ENCODE measurements around the gene C11orf68. TPM values are rescaled to one million over a fixed set of nuclear protein-coding genes. Genes with fewer than 3 reads are reported as not detected.
A peak's percentile ranks its signal among the peaks of the same experiment; 100 is the strongest.

C11orf68 gene
- total and polyA plus RNA-seq, 9 of the 15 experiments (the other 6 are each of a cell fraction or from before 2014, with no cell fraction given): 3.6 to 35.9 (median 12.8) TPM

GRCh38 chr11:65934014-65934413 is 15.2 kb upstream of the C11orf68 start (continued):
- TF ChIP-seq NFIX (CRISPR knock-in tag; IDR thresholded peaks at IDR 0.05; ENCODE audit: low read depth) (no peak), ZNF384 (IDR thresholded peaks at IDR 0.05; ENCODE audit: low read depth, low read length) (peak; percentile 76), PATZ1 (CRISPR knock-in tag; IDR thresholded peaks at IDR 0.05; ENCODE audit: borderline replicate concordance) (no peak), ZNF584 (CRISPR knock-in tag; IDR thresholded peaks at IDR 0.05; ENCODE audit: low read depth) (no peak), ZNF436 (CRISPR knock-in tag; IDR thresholded peaks at IDR 0.05) (no peak), ARHGAP35 (IDR thresholded peaks at IDR 0.05; ENCODE audit: partially characterized antibody) (no peak), ZNF324 (CRISPR knock-in tag; IDR thresholded peaks at IDR 0.05) (no peak), EP300 (IDR thresholded peaks at IDR 0.05; ENCODE audit: low read length) (peak; percentile 38; the same call in 1 of the 2 replicates), ZNF146 (CRISPR knock-in tag; IDR thresholded peaks at IDR 0.05; ENCODE audit: unreplicated experiment) (no peak), EZH2 (IDR thresholded peaks at IDR 0.05; ENCODE audit: borderline replicate concordance, low read depth, low read length) (no peak), ARID1B (IDR thresholded peaks at IDR 0.05) (peak; percentile 84), ZNF518B (CRISPR knock-in tag; IDR thresholded peaks at IDR 0.05) (no peak), SP1 (CRISPR knock-in tag; IDR thresholded peaks at IDR 0.05) (no peak), FIP1L1 (IDR thresholded peaks at IDR 0.05; ENCODE audit: low read depth, low read length, poor library complexity, severe bottlenecking) (no peak)
- TF ChIP-seq, protein P1, sequence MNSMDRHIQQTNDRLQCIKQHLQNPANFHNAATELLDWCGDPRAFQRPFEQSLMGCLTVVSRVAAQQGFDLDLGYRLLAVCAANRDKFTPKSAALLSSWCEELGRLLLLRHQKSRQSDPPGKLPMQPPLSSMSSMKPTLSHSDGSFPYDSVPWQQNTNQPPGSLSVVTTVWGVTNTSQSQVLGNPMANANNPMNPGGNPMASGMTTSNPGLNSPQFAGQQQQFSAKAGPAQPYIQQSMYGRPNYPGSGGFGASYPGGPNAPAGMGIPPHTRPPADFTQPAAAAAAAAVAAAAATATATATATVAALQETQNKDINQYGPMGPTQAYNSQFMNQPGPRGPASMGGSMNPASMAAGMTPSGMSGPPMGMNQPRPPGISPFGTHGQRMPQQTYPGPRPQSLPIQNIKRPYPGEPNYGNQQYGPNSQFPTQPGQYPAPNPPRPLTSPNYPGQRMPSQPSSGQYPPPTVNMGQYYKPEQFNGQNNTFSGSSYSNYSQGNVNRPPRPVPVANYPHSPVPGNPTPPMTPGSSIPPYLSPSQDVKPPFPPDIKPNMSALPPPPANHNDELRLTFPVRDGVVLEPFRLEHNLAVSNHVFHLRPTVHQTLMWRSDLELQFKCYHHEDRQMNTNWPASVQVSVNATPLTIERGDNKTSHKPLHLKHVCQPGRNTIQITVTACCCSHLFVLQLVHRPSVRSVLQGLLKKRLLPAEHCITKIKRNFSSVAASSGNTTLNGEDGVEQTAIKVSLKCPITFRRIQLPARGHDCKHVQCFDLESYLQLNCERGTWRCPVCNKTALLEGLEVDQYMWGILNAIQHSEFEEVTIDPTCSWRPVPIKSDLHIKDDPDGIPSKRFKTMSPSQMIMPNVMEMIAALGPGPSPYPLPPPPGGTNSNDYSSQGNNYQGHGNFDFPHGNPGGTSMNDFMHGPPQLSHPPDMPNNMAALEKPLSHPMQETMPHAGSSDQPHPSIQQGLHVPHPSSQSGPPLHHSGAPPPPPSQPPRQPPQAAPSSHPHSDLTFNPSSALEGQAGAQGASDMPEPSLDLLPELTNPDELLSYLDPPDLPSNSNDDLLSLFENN (IDR thresholded peaks at IDR 0.05; ENCODE audit: low read depth in 2 of 2, low read length in 2 of 2): no peak
- TF ChIP-seq, protein P2, sequence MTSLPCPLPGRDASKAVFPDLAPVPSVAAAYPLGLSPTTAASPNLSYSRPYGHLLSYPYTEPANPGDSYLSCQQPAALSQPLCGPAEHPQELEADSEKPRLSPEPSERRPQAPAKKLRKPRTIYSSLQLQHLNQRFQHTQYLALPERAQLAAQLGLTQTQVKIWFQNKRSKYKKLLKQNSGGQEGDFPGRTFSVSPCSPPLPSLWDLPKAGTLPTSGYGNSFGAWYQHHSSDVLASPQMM (CRISPR knock-in tag; IDR thresholded peaks at IDR 0.05): no peak
- TF ChIP-seq, protein P3, sequence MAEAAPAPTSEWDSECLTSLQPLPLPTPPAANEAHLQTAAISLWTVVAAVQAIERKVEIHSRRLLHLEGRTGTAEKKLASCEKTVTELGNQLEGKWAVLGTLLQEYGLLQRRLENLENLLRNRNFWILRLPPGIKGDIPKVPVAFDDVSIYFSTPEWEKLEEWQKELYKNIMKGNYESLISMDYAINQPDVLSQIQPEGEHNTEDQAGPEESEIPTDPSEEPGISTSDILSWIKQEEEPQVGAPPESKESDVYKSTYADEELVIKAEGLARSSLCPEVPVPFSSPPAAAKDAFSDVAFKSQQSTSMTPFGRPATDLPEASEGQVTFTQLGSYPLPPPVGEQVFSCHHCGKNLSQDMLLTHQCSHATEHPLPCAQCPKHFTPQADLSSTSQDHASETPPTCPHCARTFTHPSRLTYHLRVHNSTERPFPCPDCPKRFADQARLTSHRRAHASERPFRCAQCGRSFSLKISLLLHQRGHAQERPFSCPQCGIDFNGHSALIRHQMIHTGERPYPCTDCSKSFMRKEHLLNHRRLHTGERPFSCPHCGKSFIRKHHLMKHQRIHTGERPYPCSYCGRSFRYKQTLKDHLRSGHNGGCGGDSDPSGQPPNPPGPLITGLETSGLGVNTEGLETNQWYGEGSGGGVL (CRISPR knock-in tag; IDR thresholded peaks at IDR 0.05): no peak
